LNCaP clone FGC (cell line): ENCODE measurements around the gene NDUFA6.
"Not testable (repeated sequence)": the region's sequence is repeated elsewhere in the genome, so short reads cannot be mapped to it uniquely, and the experiment has no call there.

Experiments
- DNase-seq: peaks from one replicate; pipeline ENCODE4 v3.0.0-alpha.2; 2011; ENCODE audit warnings: low read depth
- H3K4me3 ChIP-seq: 2 replicates; pipeline ENCODE4 v1.5.1; 2011; ENCODE audit warnings: mild to moderate bottlenecking, low read depth, low read length, control low read depth
- TF ChIP-seq, protein P1 (sequence below): IDR thresholded peaks from 2 replicates; pipeline ENCODE4 v1.5.1; 2012; ENCODE audit warnings: mild to moderate bottlenecking; ENCODE audit not compliant: control insufficient read depth, insufficient read depth; ENCODE audit errors: extremely low read depth

Gene NDUFA6

DNA sequence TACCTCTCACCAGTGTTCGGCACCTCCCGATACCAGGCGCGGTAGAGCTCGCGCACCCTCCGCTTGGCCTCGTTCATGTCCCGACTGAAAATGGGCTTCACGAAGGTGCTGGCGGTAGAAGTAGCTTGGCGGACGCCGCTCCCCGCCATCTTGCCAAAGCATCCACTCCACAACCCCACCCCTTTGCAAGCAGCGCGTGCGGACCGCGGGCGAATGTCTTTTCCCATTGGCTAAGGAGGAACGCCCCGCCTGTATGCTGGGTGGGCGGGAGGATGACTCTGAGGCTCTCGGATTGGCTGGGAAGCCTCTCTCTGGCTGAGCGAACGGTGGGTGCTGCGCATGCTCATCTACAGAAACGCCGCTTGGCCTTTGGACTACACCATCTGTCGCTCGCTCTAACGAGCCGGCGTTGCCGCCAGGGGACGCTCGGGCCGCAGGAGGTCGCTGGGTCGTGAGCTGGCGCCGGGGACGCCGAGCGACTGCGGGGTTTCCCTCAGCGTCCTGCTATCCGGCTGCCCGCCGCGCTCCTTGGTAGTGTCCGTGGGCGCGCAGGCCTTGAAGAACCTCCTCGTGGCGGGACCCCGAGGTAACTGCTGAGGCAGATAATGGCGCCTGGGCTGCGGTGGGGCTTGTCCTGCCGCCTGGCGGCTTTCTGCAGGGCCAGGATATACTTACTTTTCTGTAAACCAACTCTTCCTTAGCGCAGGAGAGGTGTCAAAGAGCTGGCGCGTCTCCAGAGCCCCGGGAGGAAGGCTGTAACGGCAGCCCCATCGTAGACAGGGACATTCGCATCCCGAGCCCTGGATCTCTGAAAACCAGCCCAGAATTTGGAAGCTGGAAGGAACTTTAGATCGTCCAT is at the start of gene NDUFA6:
TSS of gene NDUFA6 (minus strand) at position 177 of the 859 bp plus-strand sequence. CDS start at position 149, 28 bp downstream.
- H3K4me3 ChIP-seq = peak within 1 kb of the TSS; percentile 85
- TF ChIP-seq, protein P1, sequence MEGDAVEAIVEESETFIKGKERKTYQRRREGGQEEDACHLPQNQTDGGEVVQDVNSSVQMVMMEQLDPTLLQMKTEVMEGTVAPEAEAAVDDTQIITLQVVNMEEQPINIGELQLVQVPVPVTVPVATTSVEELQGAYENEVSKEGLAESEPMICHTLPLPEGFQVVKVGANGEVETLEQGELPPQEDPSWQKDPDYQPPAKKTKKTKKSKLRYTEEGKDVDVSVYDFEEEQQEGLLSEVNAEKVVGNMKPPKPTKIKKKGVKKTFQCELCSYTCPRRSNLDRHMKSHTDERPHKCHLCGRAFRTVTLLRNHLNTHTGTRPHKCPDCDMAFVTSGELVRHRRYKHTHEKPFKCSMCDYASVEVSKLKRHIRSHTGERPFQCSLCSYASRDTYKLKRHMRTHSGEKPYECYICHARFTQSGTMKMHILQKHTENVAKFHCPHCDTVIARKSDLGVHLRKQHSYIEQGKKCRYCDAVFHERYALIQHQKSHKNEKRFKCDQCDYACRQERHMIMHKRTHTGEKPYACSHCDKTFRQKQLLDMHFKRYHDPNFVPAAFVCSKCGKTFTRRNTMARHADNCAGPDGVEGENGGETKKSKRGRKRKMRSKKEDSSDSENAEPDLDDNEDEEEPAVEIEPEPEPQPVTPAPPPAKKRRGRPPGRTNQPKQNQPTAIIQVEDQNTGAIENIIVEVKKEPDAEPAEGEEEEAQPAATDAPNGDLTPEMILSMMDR = peak; percentile 95
- DNase-seq = peak; percentile 97

DNA sequence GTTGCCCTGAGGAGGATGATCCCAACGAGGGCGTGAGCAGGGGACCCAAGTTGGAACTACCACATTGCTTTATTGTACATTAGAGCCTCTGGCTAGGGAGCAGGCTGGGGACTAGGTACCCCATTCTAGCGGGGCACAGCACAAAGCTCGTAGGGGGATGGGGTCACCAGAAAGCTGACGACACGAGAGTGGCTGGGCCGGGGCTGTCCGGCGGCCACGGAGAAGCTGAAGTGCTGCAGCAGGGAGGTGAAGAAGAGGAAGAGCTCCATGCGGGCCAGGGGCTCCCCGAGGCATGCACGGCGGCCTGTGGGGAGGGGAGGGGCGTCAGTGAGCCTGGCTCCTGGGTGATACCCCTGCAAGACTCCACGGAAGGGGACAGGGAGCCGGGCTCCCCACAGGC is 49.6 kb upstream of the NDUFA6 start:
- not testable (repeated sequence) for H3K4me3 ChIP-seq, DNase-seq

DNA sequence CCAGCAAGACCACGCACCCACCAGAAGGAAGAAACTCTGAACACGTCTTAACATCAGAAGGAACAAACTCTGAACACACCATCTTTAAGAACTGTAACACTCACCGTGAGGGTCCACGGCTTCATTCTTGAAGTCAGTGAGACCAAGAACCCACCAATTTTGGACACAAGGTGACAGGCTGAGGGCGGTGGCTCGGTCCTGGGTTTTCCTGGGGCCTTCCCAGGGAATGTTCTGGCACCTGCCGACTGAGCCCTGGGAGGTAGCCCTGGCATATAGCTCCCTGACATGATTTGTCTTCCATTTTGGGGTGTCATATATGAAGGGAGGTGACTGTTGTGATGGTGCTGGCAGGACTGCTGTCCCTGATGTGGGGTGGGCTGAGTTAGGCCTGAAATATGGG is 48.9 kb upstream of the NDUFA6 start:
- not testable (repeated sequence) for H3K4me3 ChIP-seq, DNase-seq

DNA sequence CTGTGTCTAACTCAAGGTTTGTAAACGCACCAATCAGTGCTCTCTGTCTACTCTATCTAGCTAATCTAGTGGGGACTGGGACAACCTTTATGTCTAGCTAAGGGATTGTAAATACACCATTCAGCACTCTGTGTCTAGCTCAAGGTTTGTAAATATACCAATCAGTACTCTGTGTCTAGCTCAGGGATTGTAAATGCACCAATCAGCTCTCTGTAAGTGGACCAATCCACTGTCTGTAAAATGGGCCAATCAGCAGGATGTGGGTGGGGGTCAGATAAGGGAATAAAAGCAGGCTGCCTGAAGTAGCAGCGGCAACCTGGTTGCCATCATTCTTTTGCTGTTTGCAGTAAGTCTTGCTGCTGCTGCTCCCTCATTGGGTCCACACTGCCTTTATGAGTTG is 48.4 kb upstream of the NDUFA6 start:
- no peak overlapping the region for H3K4me3 ChIP-seq
- TF ChIP-seq, protein P1 = no peak
- DNase-seq = no peak

DNA sequence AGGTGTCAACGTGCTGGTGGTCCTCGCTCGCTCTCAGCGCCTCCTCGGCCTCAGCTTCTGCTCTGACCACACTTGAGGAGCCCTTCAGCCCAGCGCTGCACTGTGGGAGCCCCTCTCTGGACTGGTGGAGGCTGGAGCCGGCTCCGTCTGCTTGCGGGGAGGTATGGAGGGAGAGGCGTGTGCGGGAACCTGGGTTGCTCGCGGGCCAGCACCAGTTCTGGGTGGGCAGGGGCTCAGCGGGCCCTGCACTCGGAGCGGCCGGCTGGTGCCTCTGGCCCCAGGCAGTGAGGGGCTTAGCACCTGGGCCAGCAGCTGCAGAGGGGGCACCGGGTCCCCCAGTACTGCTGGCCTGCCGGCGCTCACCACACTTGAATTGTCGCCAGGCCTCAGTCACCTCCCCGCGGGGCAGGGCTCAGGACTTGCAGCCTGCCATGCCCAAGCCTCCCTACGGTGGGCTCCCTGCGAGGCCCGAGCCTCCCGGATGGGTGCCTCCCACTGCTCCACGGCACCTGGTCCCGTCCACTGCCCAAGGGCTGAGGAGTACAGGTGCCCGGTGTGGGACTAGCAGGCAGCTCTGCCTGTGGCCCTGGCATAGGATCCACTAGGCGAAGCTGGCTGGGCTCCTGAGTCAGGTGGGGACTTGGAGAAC is 47.7 kb upstream of the NDUFA6 start:
- TF ChIP-seq, protein P1 = no peak
- no peak for DNase-seq
- H3K4me3 ChIP-seq = no peak overlapping the region

DNA sequence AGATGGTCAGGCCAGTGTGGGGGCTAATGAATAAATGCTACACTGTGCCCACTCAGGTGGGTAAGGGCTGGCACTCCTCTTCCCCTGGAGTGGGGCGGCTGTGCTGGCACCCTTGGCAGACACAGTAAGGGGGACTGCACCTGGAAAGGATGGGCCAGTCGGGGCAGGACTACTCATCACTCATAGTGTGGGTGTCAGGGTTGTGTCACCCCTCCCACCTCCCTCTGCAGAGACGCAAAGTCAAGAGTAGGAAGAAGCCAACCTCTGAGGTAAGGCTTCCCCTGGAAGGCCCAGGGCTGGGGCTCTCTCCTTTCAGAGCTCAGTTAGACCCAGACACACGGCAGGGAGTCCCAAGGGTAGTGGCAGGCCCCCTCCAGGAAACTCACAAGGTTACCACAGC is 45.1 kb upstream of the NDUFA6 start:
- DNase-seq, H3K4me3 ChIP-seq: not testable (repeated sequence)

DNA sequence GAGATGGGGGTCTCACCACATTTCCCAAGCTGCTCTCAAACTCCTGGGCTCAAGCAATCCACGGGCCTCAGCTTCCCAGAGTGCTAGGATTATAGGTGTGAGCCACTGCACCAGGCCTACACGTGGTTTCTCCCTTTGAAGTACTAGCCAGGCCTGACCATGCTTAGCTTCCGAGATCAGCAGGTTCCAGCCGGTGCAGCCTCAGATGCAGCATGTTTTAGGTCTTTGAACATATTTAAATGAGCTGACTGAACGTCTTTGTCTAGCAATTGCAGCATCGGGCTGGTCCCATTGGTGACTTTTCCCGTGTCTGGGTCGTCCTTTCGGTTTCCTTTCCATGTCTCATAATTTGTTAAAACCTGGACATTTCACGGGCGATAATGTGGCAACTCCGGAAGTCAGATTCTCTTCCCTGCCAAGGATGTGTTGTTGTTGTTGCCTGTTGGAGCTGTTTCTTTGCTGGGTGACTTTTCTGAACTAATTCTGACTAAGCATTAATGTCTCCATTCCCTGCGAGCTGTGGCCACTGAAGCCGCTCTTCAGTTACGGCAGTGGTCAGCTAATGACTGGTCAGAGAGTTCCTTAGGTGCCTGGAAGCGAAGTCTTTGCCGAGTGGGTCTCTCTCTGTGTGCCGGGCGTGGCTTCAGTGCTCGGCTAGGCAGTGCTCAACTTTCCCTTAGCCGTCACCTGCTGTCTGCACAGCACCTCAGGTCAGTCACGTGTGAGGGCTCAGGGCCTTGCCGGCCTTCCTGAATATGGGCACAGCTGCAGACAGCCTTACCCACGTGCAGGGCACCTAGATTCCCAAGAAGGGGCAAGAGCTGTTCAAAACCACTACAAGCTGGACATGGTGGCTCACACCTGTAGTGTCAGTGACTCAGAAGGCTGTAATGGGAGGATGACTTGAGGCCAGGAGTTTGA is 43.8 kb upstream of the NDUFA6 start:
- TF ChIP-seq, protein P1 = no peak
- DNase-seq = no peak
- H3K4me3 ChIP-seq = no peak overlapping the region

DNA sequence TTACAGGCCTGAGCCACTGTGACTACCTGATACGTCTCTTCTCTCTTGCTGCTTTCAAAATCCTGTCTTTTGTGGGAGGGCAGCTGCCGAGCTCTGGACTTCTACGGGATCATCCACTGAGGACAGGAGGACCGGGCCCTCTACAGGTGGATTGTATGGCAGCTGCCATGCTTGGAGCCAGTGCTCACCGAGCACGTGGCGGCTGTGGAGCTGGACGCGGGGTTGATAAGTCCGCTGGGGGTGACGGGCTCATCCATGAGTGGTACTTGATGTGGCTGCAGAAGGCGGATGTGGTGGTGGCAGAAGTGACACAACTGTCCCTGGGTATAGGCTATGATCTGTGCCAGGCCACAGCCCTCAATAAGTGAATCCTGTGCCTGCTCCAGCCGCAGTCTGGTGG is 41.9 kb upstream of the NDUFA6 start:
- no peak overlapping the region for H3K4me3 ChIP-seq
- TF ChIP-seq, protein P1 = 0 out of 2 replicates have a peak, but pooled peaks have one; percentile 12
- no peak for DNase-seq
